Measurements from ENCODE around the gene POLR2E. TPM values are rescaled to one million over a fixed set of nuclear protein-coding genes. Genes with fewer than 3 reads are reported as not detected.

Gene POLR2E
- total and polyA plus RNA-seq, 2 of the 13 experiments (the other 11 are each of a cell fraction or from before 2014, with no cell fraction given), result 140 to 272 TPM

DNA sequence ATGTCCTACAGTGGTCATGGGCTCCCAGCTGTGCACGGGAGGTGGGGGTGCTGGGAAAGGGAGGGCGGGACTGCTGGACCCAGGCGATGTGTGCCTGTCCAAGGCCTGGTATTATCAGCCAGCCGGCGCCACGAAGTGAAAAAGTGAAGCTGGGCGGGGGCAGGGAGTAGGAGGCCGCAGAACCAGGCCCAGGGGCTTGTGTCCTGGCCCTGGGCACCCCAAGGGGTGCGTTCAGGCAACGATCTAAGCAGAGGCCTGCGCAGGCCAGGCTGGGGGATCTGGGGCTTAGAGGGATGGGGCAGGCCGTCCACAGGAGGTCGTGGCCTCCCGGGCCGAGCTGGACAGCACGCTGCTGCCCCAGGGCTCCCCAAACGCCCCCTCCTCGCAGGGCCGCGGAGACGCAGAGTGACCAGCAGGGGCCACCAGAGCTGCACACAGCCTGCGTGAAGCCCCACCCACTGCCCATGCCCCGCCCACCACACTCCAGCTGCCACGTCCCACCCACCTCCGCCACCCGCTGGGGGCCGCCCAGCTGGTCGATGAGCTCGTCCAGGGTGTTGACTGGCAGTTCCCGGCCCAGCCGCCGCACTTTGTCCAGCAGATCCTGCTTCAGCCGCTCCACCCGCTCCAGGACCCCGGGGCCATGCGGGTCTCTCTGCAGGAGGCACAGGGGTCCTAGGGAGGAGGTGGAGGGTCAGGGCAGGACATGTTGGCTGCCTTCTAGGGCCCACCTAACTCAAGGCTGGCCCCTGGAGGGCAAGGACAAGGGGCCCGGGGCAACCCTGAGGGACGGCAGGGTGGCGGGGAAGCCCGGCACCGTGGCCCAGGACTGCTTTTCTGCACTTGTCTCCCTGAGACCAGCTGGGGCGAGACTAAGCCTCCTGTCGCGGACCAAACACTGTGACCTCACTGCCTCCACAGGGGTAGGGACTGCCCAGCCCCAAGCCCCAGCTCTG is 18.1 kb upstream of the POLR2E start (continued):
- TF ChIP-seq, protein P1, sequence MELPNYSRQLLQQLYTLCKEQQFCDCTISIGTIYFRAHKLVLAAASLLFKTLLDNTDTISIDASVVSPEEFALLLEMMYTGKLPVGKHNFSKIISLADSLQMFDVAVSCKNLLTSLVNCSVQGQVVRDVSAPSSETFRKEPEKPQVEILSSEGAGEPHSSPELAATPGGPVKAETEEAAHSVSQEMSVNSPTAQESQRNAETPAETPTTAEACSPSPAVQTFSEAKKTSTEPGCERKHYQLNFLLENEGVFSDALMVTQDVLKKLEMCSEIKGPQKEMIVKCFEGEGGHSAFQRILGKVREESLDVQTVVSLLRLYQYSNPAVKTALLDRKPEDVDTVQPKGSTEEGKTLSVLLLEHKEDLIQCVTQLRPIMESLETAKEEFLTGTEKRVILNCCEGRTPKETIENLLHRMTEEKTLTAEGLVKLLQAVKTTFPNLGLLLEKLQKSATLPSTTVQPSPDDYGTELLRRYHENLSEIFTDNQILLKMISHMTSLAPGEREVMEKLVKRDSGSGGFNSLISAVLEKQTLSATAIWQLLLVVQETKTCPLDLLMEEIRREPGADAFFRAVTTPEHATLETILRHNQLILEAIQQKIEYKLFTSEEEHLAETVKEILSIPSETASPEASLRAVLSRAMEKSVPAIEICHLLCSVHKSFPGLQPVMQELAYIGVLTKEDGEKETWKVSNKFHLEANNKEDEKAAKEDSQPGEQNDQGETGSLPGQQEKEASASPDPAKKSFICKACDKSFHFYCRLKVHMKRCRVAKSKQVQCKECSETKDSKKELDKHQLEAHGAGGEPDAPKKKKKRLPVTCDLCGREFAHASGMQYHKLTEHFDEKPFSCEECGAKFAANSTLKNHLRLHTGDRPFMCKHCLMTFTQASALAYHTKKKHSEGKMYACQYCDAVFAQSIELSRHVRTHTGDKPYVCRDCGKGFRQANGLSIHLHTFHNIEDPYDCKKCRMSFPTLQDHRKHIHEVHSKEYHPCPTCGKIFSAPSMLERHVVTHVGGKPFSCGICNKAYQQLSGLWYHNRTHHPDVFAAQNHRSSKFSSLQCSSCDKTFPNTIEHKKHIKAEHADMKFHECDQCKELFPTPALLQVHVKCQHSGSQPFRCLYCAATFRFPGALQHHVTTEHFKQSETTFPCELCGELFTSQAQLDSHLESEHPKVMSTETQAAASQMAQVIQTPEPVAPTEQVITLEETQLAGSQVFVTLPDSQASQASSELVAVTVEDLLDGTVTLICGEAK (IDR thresholded peaks at IDR 0.05), result no peak
- TF ChIP-seq, protein P1 (CRISPR knock-in tag; IDR thresholded peaks at IDR 0.05), result no peak
- TF ChIP-seq, protein P2, sequence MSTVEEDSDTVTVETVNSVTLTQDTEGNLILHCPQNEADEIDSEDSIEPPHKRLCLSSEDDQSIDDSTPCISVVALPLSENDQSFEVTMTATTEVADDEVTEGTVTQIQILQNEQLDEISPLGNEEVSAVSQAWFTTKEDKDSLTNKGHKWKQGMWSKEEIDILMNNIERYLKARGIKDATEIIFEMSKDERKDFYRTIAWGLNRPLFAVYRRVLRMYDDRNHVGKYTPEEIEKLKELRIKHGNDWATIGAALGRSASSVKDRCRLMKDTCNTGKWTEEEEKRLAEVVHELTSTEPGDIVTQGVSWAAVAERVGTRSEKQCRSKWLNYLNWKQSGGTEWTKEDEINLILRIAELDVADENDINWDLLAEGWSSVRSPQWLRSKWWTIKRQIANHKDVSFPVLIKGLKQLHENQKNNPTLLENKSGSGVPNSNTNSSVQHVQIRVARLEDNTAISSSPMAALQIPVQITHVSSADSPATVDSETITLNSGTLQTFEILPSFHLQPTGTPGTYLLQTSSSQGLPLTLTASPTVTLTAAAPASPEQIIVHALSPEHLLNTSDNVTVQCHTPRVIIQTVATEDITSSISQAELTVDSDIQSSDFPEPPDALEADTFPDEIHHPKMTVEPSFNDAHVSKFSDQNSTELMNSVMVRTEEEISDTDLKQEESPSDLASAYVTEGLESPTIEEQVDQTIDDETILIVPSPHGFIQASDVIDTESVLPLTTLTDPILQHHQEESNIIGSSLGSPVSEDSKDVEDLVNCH (CRISPR knock-in tag; IDR thresholded peaks at IDR 0.05), result no peak
- no peak for TF ChIP-seq TMF1 (CRISPR knock-in tag; IDR thresholded peaks at IDR 0.05; ENCODE audit: low read depth)
- TF ChIP-seq ZNF451 (CRISPR knock-in tag; IDR thresholded peaks at IDR 0.05), result peak; percentile 33; the same call in 1 of the 2 replicates
- TF ChIP-seq, protein P3, sequence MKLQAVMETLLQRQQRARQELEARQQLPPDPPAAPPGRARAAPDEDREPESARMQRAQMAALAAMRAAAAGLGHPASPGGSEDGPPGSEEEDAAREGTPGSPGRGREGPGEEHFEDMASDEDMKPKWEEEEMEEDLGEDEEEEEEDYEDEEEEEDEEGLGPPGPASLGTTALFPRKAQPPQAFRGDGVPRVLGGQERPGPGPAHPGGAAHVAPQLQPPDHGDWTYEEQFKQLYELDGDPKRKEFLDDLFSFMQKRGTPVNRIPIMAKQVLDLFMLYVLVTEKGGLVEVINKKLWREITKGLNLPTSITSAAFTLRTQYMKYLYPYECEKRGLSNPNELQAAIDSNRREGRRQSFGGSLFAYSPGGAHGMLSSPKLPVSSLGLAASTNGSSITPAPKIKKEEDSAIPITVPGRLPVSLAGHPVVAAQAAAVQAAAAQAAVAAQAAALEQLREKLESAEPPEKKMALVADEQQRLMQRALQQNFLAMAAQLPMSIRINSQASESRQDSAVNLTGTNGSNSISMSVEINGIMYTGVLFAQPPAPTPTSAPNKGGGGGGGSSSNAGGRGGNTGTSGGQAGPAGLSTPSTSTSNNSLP (IDR thresholded peaks at IDR 0.05; ENCODE audit: low read depth, low read length), result no peak
- TF ChIP-seq SRF (IDR thresholded peaks at IDR 0.05; ENCODE audit: low read depth, low read length), result no peak
- TF ChIP-seq ZNF850 (CRISPR knock-in tag; conservative IDR thresholded peaks at IDR 0.05), result 0 out of 2 replicates have a peak, but pooled peaks have one; percentile 17
- no peak for TF ChIP-seq U2AF1 (optimal IDR thresholded peaks at IDR 0.05; ENCODE audit: low read depth, low read length)
- TF ChIP-seq ZNF672 (CRISPR knock-in tag; IDR thresholded peaks at IDR 0.05), result no peak
- TF ChIP-seq, protein P4, sequence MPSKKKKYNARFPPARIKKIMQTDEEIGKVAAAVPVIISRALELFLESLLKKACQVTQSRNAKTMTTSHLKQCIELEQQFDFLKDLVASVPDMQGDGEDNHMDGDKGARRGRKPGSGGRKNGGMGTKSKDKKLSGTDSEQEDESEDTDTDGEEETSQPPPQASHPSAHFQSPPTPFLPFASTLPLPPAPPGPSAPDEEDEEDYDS (CRISPR knock-in tag; IDR thresholded peaks at IDR 0.05), result peak; percentile 80
- no peak for TF ChIP-seq JUNB (CRISPR knock-in tag; IDR thresholded peaks at IDR 0.05; ENCODE audit: borderline replicate concordance)
- TF ChIP-seq PPARG (CRISPR knock-in tag; conservative IDR thresholded peaks at IDR 0.05), result peak; percentile 80
- TF ChIP-seq SIN3B (IDR thresholded peaks at IDR 0.05; ENCODE audit: low read length), result no peak
- no peak for TF ChIP-seq ZNF10 (CRISPR knock-in tag; IDR thresholded peaks at IDR 0.05; ENCODE audit: borderline replicate concordance, low read depth)
